K562 (cell line): ENCODE measurements around the gene TRIM27. TPM values are rescaled to one million over a fixed set of nuclear protein-coding genes. Genes with fewer than 3 reads are reported as not detected.

Experiments used
- CEBPG ChIP-seq, 3 experiments: fragments of 200-800 bp in 1 of 3; sonication (Bioruptor generic) in 1 of 3; sonication (generic) in 1 of 3; formaldehyde crosslinking in 1 of 3; IDR thresholded peaks in 2 of 3; conservative IDR thresholded peaks in 1 of 3; 2 replicates each; pipeline versions ENCODE4 v1.6.1 to v1.8.0; 2016 to 2022; ENCODE audit warnings: missing compliant biosample characterization in 2 of 3, missing genetic modification characterization in 2 of 3, mild to moderate bottlenecking in 1 of 3, missing genetic modification reagents in 1 of 3
- DACH1 ChIP-seq: fragments of 450-650 bp; IDR thresholded peaks from 2 replicates; pipeline ENCODE4 v1.6.1; 2018; ENCODE audit not compliant: partially characterized antibody
- FOSL1 ChIP-seq: fragments of 200-800 bp; sonication (Bioruptor generic); conservative IDR thresholded peaks from 2 replicates; pipeline ENCODE4 v1.6.1; 2016; ENCODE audit warnings: missing genetic modification characterization, missing compliant biosample characterization
- FOXK1 ChIP-seq: sonication (generic); formaldehyde crosslinking; IDR thresholded peaks from 2 replicates; pipeline ENCODE4 v1.8.0; 2022; ENCODE audit warnings: missing genetic modification reagents, mild to moderate bottlenecking, borderline replicate concordance
- NFYB ChIP-seq: IDR thresholded peaks from 2 replicates; pipeline ENCODE4 v1.6.1; 2011; ENCODE audit warnings: mild to moderate bottlenecking, moderate library complexity; ENCODE audit not compliant: insufficient read length; ENCODE audit errors: extremely low read depth
- PML ChIP-seq: IDR thresholded peaks from 2 replicates; pipeline ENCODE4 v1.6.1; 2012; ENCODE audit warnings: low read length, inconsistent platforms
- U2AF2 ChIP-seq: fragments of 200-400 bp; formaldehyde crosslinking; optimal IDR thresholded peaks from 2 replicates; pipeline ENCODE3; 2017; ENCODE audit warnings: low read depth, mild to moderate bottlenecking, low read length
- XRCC3 ChIP-seq: fragments of 450-650 bp; IDR thresholded peaks from 2 replicates; pipeline ENCODE4 v1.6.1; 2017; ENCODE audit warnings: mild to moderate bottlenecking, moderate library complexity
- ZNF175 ChIP-seq: fragments of 200-800 bp; sonication (Bioruptor generic); IDR thresholded peaks from 2 replicates; pipeline ENCODE4 v1.6.1; 2016; ENCODE audit warnings: low read depth, mild to moderate bottlenecking, missing genetic modification characterization, missing compliant biosample characterization
- ZNF197 ChIP-seq: fragments of 200-800 bp; sonication (Bioruptor generic); IDR thresholded peaks from 2 replicates; pipeline ENCODE4 v1.6.1; 2016; ENCODE audit warnings: low read depth, missing genetic modification characterization, missing compliant biosample characterization
- ZNF24 ChIP-seq: fragments of 450-650 bp; IDR thresholded peaks from 2 replicates; pipeline ENCODE4 v1.6.1; 2016
- ZNF274 ChIP-seq: IDR thresholded peaks from 2 replicates; pipeline ENCODE4 v1.6.1; 2011; ENCODE audit warnings: low read depth, mild to moderate bottlenecking, low read length, moderate library complexity, borderline replicate concordance
- ZNF586 ChIP-seq: fragments of 450-650 bp; formaldehyde crosslinking; conservative IDR thresholded peaks from 2 replicates; pipeline ENCODE4 v1.4.0; 2020; ENCODE audit warnings: mild to moderate bottlenecking, moderate library complexity
- polyA plus RNA-seq, 8 experiments: library from polyadenylated mRNA; depleted of rRNA in 4 of 8; stranded (reverse) in 5 of 8; unstranded in 3 of 8; fragments of >200 nt; fragmentation: Nextera tagmentation in 2 of 8; fragmentation: Illumina TruSeq in 1 of 8; extraction: Ambion mirVana in 2 of 8; extraction: Trizol in 1 of 8; gene quantifications; 2 replicates each; pipeline versions ENCODE4 v1.2.1 to v1.2.3, GENCODE V29; 2011 to 2014; ENCODE audit warnings: inconsistent platforms in 1 of 8, missing spikeins in 1 of 8
- total RNA-seq, 7 experiments: library from RNA; depleted of rRNA in 6 of 7; stranded (reverse); fragments of >200 nt in 6 of 7; fragmentation: Illumina TruSeq in 2 of 7; extraction: Trizol in 2 of 7; gene quantifications; 2 replicates each; pipeline versions ENCODE4 v1.2.1 to v1.2.3, GENCODE V29; 2011 to 2021; ENCODE audit warnings: low replicate concordance in 1 of 7
- TF ChIP-seq, protein P1 (sequence below), 2 experiments: fragments of 250-450 bp in 1 of 2; fragments of 450-650 bp in 1 of 2; sonication (Bioruptor Pico) in 1 of 2; IDR thresholded peaks; 2 replicates each; pipeline versions ENCODE4 v1.6.1 to v1.8.0; 2016 to 2021; ENCODE audit warnings: mild to moderate bottlenecking in 2 of 2, moderate library complexity in 2 of 2, missing compliant biosample characterization in 1 of 2, missing genetic modification characterization in 1 of 2
- TF ChIP-seq, protein P2 (sequence below): sonication (generic); formaldehyde crosslinking; IDR thresholded peaks from 2 replicates; pipeline ENCODE4 v1.8.0; 2022; ENCODE audit warnings: mild to moderate bottlenecking, low read depth, missing genetic modification reagents
- TF ChIP-seq, protein P3 (sequence below): IDR thresholded peaks from 3 replicates; pipeline ENCODE4 v1.6.1; 2011; ENCODE audit warnings: borderline replicate concordance, mild to moderate bottlenecking, moderate library complexity; ENCODE audit not compliant: insufficient read length; ENCODE audit errors: extremely low read depth
- TF ChIP-seq, protein P4 (sequence below), 2 experiments: fragments of 200-800 bp in 1 of 2; sonication (Bioruptor generic) in 1 of 2; sonication (generic) in 1 of 2; formaldehyde crosslinking in 1 of 2; IDR thresholded peaks in 1 of 2; conservative IDR thresholded peaks in 1 of 2; 2 replicates each; pipeline versions ENCODE4 v1.5.0 to v1.6.1; 2016 to 2020; ENCODE audit warnings: missing compliant biosample characterization in 1 of 2, missing genetic modification characterization in 1 of 2, missing genetic modification reagents in 1 of 2

Gene TRIM27
- total and polyA plus RNA-seq, 9 of the 15 experiments (the other 6 are each of a cell fraction or from before 2014, with no cell fraction given), result 37.7 to 235 (median 122) TPM

DNA sequence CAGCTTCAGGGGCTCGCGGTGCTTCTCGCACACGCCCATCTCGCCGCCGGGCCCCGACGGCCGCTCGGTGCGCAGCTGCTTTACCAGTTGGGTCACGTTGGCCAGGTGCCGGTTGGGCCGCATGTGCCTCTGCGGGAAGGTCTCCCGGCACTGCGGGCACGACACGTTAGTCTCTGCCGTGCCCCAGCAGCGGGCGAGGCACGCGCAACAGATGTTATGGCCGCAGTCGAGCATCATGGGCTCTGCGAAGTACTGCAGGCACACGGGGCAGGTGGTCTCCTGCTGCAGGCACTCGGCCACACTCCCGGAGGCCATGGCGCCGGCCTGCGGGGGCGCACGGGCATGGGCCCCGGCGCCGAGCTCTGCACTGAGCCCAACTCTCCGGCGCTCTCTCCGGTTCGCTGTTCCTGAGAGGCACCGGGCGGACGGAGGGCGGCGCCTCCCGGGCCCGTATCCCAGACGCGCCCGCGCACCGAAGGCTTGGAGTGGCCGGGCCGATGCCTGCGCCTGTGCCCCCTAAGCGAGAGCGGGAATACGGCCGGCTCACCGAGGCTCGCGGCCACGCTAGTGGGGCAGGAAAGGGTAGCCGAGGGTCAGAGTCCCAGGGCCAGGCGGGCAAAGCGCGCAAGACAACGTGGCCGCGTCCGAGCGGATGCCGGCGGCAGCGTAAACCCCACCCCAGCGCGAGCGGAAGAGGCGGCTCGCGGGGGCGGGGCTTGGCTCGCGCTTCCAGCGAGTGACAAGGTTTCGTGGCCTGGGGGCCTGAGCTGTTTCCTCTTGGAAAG, at the start of gene TRIM27 (continued):
- TF ChIP-seq ZNF197 (no peak), FOXK1 (CRISPR knock-in tag) (0 out of 2 replicates have a peak, but pooled peaks have one; percentile 89), FOSL1 (tag) (no peak), PML (peak; percentile 91), NFYB (no peak), CEBPG (CRISPR knock-in tag; IDR thresholded peaks at IDR 0.05) (no peak; the same call in 1 of the 2 replicates), CEBPG (tag; conservative IDR thresholded peaks at IDR 0.05 in 1 of 2, IDR thresholded peaks at IDR 0.05 in 1 of 2) (no peak), U2AF2 (no peak), ZNF586 (CRISPR knock-in tag) (no peak), DACH1 (no peak), ZNF24 (no peak), ZNF175 (CRISPR knock-in tag) (no peak), ZNF274 (no peak; the same call in 1 of the 2 replicates), XRCC3 (no peak)
- TF ChIP-seq, protein P1, sequence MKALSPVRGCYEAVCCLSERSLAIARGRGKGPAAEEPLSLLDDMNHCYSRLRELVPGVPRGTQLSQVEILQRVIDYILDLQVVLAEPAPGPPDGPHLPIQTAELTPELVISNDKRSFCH (CRISPR knock-in tag; IDR thresholded peaks at IDR 0.05), result no peak
- TF ChIP-seq, protein P1 (tag; IDR thresholded peaks at IDR 0.05), result peak; percentile 8; the same call in 1 of the 2 replicates
- TF ChIP-seq, protein P2, sequence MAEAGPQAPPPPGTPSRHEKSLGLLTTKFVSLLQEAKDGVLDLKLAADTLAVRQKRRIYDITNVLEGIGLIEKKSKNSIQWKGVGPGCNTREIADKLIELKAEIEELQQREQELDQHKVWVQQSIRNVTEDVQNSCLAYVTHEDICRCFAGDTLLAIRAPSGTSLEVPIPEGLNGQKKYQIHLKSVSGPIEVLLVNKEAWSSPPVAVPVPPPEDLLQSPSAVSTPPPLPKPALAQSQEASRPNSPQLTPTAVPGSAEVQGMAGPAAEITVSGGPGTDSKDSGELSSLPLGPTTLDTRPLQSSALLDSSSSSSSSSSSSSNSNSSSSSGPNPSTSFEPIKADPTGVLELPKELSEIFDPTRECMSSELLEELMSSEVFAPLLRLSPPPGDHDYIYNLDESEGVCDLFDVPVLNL (CRISPR knock-in tag), result peak; percentile 69; the same call in 1 of the 2 replicates
- TF ChIP-seq, protein P3, sequence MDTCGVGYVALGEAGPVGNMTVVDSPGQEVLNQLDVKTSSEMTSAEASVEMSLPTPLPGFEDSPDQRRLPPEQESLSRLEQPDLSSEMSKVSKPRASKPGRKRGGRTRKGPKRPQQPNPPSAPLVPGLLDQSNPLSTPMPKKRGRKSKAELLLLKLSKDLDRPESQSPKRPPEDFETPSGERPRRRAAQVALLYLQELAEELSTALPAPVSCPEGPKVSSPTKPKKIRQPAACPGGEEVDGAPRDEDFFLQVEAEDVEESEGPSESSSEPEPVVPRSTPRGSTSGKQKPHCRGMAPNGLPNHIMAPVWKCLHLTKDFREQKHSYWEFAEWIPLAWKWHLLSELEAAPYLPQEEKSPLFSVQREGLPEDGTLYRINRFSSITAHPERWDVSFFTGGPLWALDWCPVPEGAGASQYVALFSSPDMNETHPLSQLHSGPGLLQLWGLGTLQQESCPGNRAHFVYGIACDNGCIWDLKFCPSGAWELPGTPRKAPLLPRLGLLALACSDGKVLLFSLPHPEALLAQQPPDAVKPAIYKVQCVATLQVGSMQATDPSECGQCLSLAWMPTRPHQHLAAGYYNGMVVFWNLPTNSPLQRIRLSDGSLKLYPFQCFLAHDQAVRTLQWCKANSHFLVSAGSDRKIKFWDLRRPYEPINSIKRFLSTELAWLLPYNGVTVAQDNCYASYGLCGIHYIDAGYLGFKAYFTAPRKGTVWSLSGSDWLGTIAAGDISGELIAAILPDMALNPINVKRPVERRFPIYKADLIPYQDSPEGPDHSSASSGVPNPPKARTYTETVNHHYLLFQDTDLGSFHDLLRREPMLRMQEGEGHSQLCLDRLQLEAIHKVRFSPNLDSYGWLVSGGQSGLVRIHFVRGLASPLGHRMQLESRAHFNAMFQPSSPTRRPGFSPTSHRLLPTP, result no peak
- TF ChIP-seq, protein P4, sequence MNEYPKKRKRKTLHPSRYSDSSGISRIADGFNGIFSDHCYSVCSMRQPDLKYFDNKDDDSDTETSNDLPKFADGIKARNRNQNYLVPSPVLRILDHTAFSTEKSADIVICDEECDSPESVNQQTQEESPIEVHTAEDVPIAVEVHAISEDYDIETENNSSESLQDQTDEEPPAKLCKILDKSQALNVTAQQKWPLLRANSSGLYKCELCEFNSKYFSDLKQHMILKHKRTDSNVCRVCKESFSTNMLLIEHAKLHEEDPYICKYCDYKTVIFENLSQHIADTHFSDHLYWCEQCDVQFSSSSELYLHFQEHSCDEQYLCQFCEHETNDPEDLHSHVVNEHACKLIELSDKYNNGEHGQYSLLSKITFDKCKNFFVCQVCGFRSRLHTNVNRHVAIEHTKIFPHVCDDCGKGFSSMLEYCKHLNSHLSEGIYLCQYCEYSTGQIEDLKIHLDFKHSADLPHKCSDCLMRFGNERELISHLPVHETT (CRISPR knock-in tag; conservative IDR thresholded peaks at IDR 0.05 in 1 of 2, IDR thresholded peaks at IDR 0.05 in 1 of 2), result peak in 1 of 2 experiments; percentile 64; a peak in 1 of 4 replicates
